Liver (tissue), 9 donors: ENCODE results near the gene CIPC. TPM values are rescaled to one million over a fixed set of nuclear protein-coding genes. Genes with fewer than 3 reads are reported as not detected.

ENCODE experiments used
- DNase-seq: peaks from one replicate; pipeline ENCODE4 v3.0.0-alpha.2; 2017; ENCODE audit warnings: low spot score
- H3K27ac ChIP-seq, 2 donors: one replicate each; pipeline ENCODE4 v1.7.0; 2013; ENCODE audit warnings: inconsistent platforms in 2 of 2, low read length in 2 of 2, control low read depth in 1 of 2, low read depth in 1 of 2, mild to moderate bottlenecking in 1 of 2
- H3K27me3 ChIP-seq, 4 donors: one replicate each; pipeline versions ENCODE4 v1.6.1 to v1.7.0; 2013; ENCODE audit warnings: low read length in 3 of 4, inconsistent platforms in 1 of 4, mild to moderate bottlenecking in 1 of 4, moderate library complexity in 1 of 4; ENCODE audit not compliant: control insufficient read depth in 4 of 4, insufficient read depth in 4 of 4
- H3K36me3 ChIP-seq, 4 donors: one replicate each; pipeline versions ENCODE4 v1.6.1 to v1.7.0; 2013; ENCODE audit warnings: low read length in 3 of 4, mild to moderate bottlenecking in 3 of 4, low read depth in 1 of 4, moderate library complexity in 1 of 4; ENCODE audit not compliant: control insufficient read depth in 4 of 4, insufficient read depth in 3 of 4
- H3K4me1 ChIP-seq, 4 donors: one replicate each; pipeline versions ENCODE4 v1.6.1 to v1.7.0; 2013; ENCODE audit warnings: low read length in 3 of 4, mild to moderate bottlenecking in 3 of 4, moderate library complexity in 1 of 4; ENCODE audit not compliant: control insufficient read depth in 4 of 4, insufficient read depth in 4 of 4
- H3K4me3 ChIP-seq, 3 donors: one replicate each; pipeline versions ENCODE4 v1.6.1 to v1.7.0; 2013; ENCODE audit warnings: low read length in 3 of 3, control low read depth in 1 of 3, low read depth in 1 of 3, mild to moderate bottlenecking in 1 of 3
- H3K9ac ChIP-seq, 2 donors: one replicate each; pipeline ENCODE4 v1.7.0; 2013; ENCODE audit warnings: low read length in 2 of 2, mild to moderate bottlenecking in 2 of 2, moderate library complexity in 2 of 2, control low read depth in 1 of 2, low read depth in 1 of 2
- H3K9me3 ChIP-seq, 4 donors: one replicate each; pipeline versions ENCODE4 v1.6.1 to v1.7.0; 2013; ENCODE audit warnings: low read length in 3 of 4; ENCODE audit not compliant: control insufficient read depth in 4 of 4
- EGR1 ChIP-seq, 2 donors: IDR thresholded peaks; 2 replicates each; pipeline ENCODE4 v1.6.1; 2016 to 2018; ENCODE audit warnings: antibody characterized with exemption in 2 of 2, low read depth in 2 of 2
- FOXA1 ChIP-seq: IDR thresholded peaks from 2 replicates; pipeline ENCODE4 v1.6.1; 2016; ENCODE audit warnings: antibody characterized with exemption
- HNF4G ChIP-seq: IDR thresholded peaks from 2 replicates; pipeline ENCODE4 v1.6.1; 2016; ENCODE audit warnings: antibody characterized with exemption
- NR2F2 ChIP-seq: IDR thresholded peaks from 2 replicates; pipeline ENCODE4 v1.6.1; 2016; ENCODE audit warnings: antibody characterized with exemption
- RAD21 ChIP-seq, 2 donors: IDR thresholded peaks; 2 replicates each; pipeline ENCODE4 v1.6.1; 2016; ENCODE audit warnings: antibody characterized with exemption in 2 of 2, mild to moderate bottlenecking in 2 of 2
- RXRA ChIP-seq, 2 donors: IDR thresholded peaks; 2 replicates each; pipeline ENCODE4 v1.6.1; 2017 to 2018; ENCODE audit warnings: antibody characterized with exemption in 2 of 2, mild to moderate bottlenecking in 1 of 2
- YY1 ChIP-seq: IDR thresholded peaks from 2 replicates; pipeline ENCODE4 v1.6.1; 2016; ENCODE audit warnings: antibody characterized with exemption, mild to moderate bottlenecking
- WGBS: extraction: QIAGEN DNeasy Blood & Tissue Kit; methylation state at CpG from one replicate; pipeline ENCODE4 v1.1.7; 2013; 5-methylcytosine and 5-hydroxymethylcytosine counted together
- polyA plus RNA-seq, 2 donors: library from polyadenylated mRNA; stranded (reverse) in 1 of 2; unstranded in 1 of 2; fragments of 200-250 nt in 1 of 2; fragments of >200 nt in 1 of 2; fragmentation: Nextera tagmentation in 1 of 2; extraction: Ambion mirVana in 1 of 2; gene quantifications; one replicate each; pipeline versions ENCODE4 v1.2.1 to v1.2.3, GENCODE V29; 2013 to 2015
- total RNA-seq, 2 donors: library from RNA; depleted of rRNA; stranded (reverse); fragments of >200 nt; gene quantifications; one replicate each; pipeline ENCODE4 v1.2.3, GENCODE V29; 2014
- TF ChIP-seq, protein P1 (sequence below): IDR thresholded peaks from 2 replicates; pipeline ENCODE4 v1.6.1; 2016; ENCODE audit warnings: antibody characterized with exemption, mild to moderate bottlenecking
- TF ChIP-seq, protein P2 (sequence below): IDR thresholded peaks from 2 replicates; pipeline ENCODE4 v1.6.1; 2016; ENCODE audit warnings: antibody characterized with exemption
- TF ChIP-seq, protein P3 (sequence below): fragments of 150-350 bp; IDR thresholded peaks from 2 replicates; pipeline ENCODE4 v1.5.1; 2017; ENCODE audit warnings: improper control_type of control experiment, low read depth, low read length; ENCODE audit not compliant: missing input control
- TF ChIP-seq, protein P4 (sequence below): IDR thresholded peaks from 2 replicates; pipeline ENCODE4 v1.6.1; 2016; ENCODE audit warnings: antibody characterized with exemption
- TF ChIP-seq, protein P5 (sequence below): IDR thresholded peaks from 2 replicates; pipeline ENCODE4 v1.6.1; 2016; ENCODE audit warnings: antibody characterized with exemption
- donor health status: healthy.
- donor health status: healthy.
- donor health status: healthy.
- donor health status: healthy.
- donor health status: healthy.

Gene CIPC
- total and polyA plus RNA-seq, 4 donors = 5.2 to 17.8 (median 6.7) TPM

DNA sequence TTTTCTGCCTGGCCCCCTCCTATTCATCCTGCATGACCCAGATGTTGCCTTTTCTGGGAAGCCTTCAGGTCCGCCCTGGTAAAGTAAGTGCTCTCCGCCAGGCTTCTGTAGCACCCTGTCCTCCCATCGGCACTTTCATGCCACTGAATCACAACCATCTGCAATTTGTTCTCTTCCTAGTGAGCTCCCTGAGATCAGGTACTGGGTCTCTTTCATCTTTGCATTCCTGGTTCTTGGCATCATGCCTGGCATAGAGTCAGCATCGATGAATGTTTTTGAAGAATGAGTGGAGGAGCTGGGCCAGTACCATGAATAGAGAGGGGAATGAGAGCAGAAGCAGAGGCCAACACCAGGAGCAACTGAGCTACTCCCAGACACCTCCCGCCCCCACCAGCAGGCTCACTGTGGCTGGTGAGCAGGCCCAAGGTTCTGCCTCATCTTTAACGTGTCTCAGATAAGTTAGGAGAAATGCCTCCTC is 30.4 kb downstream of the CIPC start (continued):
- TF ChIP-seq, protein P1, sequence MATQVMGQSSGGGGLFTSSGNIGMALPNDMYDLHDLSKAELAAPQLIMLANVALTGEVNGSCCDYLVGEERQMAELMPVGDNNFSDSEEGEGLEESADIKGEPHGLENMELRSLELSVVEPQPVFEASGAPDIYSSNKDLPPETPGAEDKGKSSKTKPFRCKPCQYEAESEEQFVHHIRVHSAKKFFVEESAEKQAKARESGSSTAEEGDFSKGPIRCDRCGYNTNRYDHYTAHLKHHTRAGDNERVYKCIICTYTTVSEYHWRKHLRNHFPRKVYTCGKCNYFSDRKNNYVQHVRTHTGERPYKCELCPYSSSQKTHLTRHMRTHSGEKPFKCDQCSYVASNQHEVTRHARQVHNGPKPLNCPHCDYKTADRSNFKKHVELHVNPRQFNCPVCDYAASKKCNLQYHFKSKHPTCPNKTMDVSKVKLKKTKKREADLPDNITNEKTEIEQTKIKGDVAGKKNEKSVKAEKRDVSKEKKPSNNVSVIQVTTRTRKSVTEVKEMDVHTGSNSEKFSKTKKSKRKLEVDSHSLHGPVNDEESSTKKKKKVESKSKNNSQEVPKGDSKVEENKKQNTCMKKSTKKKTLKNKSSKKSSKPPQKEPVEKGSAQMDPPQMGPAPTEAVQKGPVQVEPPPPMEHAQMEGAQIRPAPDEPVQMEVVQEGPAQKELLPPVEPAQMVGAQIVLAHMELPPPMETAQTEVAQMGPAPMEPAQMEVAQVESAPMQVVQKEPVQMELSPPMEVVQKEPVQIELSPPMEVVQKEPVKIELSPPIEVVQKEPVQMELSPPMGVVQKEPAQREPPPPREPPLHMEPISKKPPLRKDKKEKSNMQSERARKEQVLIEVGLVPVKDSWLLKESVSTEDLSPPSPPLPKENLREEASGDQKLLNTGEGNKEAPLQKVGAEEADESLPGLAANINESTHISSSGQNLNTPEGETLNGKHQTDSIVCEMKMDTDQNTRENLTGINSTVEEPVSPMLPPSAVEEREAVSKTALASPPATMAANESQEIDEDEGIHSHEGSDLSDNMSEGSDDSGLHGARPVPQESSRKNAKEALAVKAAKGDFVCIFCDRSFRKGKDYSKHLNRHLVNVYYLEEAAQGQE = no peak
- TF ChIP-seq FOXA1 = no peak

DNA sequence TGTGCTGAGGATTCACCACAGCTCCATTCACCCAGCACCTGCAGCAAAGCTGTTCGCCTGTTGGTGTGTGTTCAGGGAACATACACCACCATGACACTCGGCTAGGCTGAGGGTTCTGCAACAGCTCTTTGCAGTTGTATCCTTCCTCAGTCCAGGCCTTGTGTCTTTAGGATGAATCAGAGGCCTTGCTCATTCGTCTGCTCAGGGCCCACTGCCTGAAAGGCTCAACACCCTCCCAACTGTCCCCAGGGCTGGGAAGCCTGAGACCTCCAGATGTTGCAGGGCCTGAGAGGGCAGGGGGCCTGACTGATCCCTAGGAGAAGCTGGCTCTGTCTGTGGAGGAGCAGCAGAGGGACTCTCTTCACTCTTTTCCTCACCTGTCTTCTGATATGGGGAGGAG is 32.3 kb downstream of the CIPC start:
- H3K27me3 ChIP-seq = peaks cover 0 to 5% (median 2%) of the 10 kb centered on the region in 4 donors
- H3K36me3 ChIP-seq = no peaks in the 10 kb centered on the region
- no peak overlapping the region for H3K4me3 ChIP-seq
- no peak for DNase-seq
- no peak overlapping the region for H3K27ac ChIP-seq
- H3K4me1 ChIP-seq = peaks cover 0 to 8% (median 2%) of the 10 kb centered on the region in 4 donors
- no peak overlapping the region for H3K9ac ChIP-seq
- 72% methylated on average over 3 of the region's 3 CpGs for WGBS
- H3K9me3 ChIP-seq = no peaks in the 10 kb centered on the region
- TF ChIP-seq, protein P2, sequence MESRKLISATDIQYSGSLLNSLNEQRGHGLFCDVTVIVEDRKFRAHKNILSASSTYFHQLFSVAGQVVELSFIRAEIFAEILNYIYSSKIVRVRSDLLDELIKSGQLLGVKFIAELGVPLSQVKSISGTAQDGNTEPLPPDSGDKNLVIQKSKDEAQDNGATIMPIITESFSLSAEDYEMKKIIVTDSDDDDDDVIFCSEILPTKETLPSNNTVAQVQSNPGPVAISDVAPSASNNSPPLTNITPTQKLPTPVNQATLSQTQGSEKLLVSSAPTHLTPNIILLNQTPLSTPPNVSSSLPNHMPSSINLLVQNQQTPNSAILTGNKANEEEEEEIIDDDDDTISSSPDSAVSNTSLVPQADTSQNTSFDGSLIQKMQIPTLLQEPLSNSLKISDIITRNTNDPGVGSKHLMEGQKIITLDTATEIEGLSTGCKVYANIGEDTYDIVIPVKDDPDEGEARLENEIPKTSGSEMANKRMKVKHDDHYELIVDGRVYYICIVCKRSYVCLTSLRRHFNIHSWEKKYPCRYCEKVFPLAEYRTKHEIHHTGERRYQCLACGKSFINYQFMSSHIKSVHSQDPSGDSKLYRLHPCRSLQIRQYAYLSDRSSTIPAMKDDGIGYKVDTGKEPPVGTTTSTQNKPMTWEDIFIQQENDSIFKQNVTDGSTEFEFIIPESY = no peak
- TF ChIP-seq YY1 = no peak
- TF ChIP-seq FOXA1 = no peak
- TF ChIP-seq RXRA (IDR thresholded peaks at IDR 0.05) = no peak
- TF ChIP-seq, protein P3, sequence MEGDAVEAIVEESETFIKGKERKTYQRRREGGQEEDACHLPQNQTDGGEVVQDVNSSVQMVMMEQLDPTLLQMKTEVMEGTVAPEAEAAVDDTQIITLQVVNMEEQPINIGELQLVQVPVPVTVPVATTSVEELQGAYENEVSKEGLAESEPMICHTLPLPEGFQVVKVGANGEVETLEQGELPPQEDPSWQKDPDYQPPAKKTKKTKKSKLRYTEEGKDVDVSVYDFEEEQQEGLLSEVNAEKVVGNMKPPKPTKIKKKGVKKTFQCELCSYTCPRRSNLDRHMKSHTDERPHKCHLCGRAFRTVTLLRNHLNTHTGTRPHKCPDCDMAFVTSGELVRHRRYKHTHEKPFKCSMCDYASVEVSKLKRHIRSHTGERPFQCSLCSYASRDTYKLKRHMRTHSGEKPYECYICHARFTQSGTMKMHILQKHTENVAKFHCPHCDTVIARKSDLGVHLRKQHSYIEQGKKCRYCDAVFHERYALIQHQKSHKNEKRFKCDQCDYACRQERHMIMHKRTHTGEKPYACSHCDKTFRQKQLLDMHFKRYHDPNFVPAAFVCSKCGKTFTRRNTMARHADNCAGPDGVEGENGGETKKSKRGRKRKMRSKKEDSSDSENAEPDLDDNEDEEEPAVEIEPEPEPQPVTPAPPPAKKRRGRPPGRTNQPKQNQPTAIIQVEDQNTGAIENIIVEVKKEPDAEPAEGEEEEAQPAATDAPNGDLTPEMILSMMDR = no peak
- no peak for TF ChIP-seq NR2F2
- no peak for TF ChIP-seq HNF4G

DNA sequence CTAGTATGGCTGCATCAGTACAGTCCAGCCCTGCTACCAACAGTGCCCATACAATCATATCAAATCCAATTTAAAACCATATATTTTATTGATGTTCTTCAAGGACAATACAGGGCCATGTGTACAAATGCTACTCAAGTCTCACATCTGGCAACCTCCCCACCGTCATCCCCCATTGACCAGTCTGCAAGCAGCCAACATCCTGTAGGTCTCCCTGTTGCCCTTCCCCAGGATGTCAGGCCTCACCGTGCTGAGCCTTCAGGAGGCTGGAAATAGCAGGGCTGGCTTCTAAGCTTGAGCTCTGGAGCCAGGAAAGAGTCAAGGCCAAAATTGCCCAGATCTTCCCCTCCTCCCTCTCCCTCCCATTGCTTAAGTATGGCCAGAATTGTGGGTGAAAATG is 33.1 kb downstream of the CIPC start:
- no peak overlapping the region for H3K9ac ChIP-seq
- H3K36me3 ChIP-seq = no peaks in the 10 kb centered on the region
- peaks cover 0 to 5% (median 2%) of the 10 kb centered on the region in 4 donors for H3K27me3 ChIP-seq
- H3K4me1 ChIP-seq = no peaks in the 10 kb centered on the region
- WGBS = 59% methylated on average over 2 of the region's 2 CpGs
- H3K4me3 ChIP-seq = no peak overlapping the region
- no peak overlapping the region for H3K27ac ChIP-seq
- no peaks in the 10 kb centered on the region for H3K9me3 ChIP-seq
- no peak for DNase-seq
- TF ChIP-seq, protein P4, sequence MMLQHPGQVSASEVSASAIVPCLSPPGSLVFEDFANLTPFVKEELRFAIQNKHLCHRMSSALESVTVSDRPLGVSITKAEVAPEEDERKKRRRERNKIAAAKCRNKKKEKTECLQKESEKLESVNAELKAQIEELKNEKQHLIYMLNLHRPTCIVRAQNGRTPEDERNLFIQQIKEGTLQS = no peak
- TF ChIP-seq, protein P3 = no peak
- no peak for TF ChIP-seq EGR1 (IDR thresholded peaks at IDR 0.05; ENCODE audit: low read depth in 2 of 2)
- TF ChIP-seq NR2F2 = no peak
- no peak for TF ChIP-seq RAD21 (IDR thresholded peaks at IDR 0.05)
- TF ChIP-seq, protein P5, sequence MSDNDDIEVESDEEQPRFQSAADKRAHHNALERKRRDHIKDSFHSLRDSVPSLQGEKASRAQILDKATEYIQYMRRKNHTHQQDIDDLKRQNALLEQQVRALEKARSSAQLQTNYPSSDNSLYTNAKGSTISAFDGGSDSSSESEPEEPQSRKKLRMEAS = no peak
- no peak for TF ChIP-seq FOXA1
- TF ChIP-seq RXRA (IDR thresholded peaks at IDR 0.05) = no peak
